ENCODE measurements around the gene COX4I1. TPM values are rescaled to one million over a fixed set of nuclear protein-coding genes. Genes with fewer than 3 reads are reported as not detected.

Gene COX4I1
- total RNA-seq, 1 donor from 2014 or later = 344 TPM

GRCh38 chr16:85845266-85845665 is 45.8 kb downstream of the COX4I1 start:
- DNase-seq (ENCODE audit: low spot score) = peak; percentile 85
- Mint-ChIP-seq H3K4me1 (ENCODE audit: low read depth) (no peaks in the 10 kb centered on the region), H3K4me3 (ENCODE audit: unreplicated experiment) (no peak overlapping the region), H3K27ac (ENCODE audit: unreplicated experiment) (no peak overlapping the region), H3K36me3 (ENCODE audit: low read depth) (peaks cover 1% of the 10 kb centered on the region), H3K27me3 (ENCODE audit: low read depth) (peaks cover 41% of the 10 kb centered on the region), H3K9me3 (ENCODE audit: low read depth) (peaks cover 6% of the 10 kb centered on the region)
- no peak for TF ChIP-seq CTCF (IDR thresholded peaks at IDR 0.05)

GRCh38 chr16:85846461-85846860 is 47.0 kb downstream of the COX4I1 start:
- Mint-ChIP-seq H3K4me3 (ENCODE audit: unreplicated experiment) (no peak overlapping the region), H3K36me3 (ENCODE audit: low read depth) (peaks cover 1% of the 10 kb centered on the region), H3K9me3 (ENCODE audit: low read depth) (peaks cover 6% of the 10 kb centered on the region), H3K4me1 (ENCODE audit: low read depth) (no peaks in the 10 kb centered on the region), H3K27me3 (ENCODE audit: low read depth) (peaks cover 49% of the 10 kb centered on the region), H3K27ac (ENCODE audit: unreplicated experiment) (no peak overlapping the region)
- DNase-seq (ENCODE audit: low spot score) = peak; percentile 22
- no peak for TF ChIP-seq CTCF (IDR thresholded peaks at IDR 0.05)

- peaks cover 50% of the 10 kb centered on the region for H3K27me3 Mint-ChIP-seq (ENCODE audit: low read depth)
- peaks cover 6% of the 10 kb centered on the region for H3K9me3 Mint-ChIP-seq (ENCODE audit: low read depth)
- H3K4me3 Mint-ChIP-seq (ENCODE audit: unreplicated experiment) = no peak overlapping the region
- H3K27ac Mint-ChIP-seq (ENCODE audit: unreplicated experiment) = no peak overlapping the region
- peaks cover 1% of the 10 kb centered on the region for H3K36me3 Mint-ChIP-seq (ENCODE audit: low read depth)
- peak; percentile 70 for DNase-seq (ENCODE audit: low spot score)
- no peaks in the 10 kb centered on the region for H3K4me1 Mint-ChIP-seq (ENCODE audit: low read depth)
- no peak for TF ChIP-seq CTCF (IDR thresholded peaks at IDR 0.05)
These were observed 47.5 kb downstream of the COX4I1 start for GRCh38 chr16:85847036-85847435.

- Mint-ChIP-seq H3K27me3 (ENCODE audit: low read depth) (peaks cover 50% of the 10 kb centered on the region), H3K4me3 (ENCODE audit: unreplicated experiment) (no peak overlapping the region), H3K4me1 (ENCODE audit: low read depth) (no peaks in the 10 kb centered on the region)
These were observed 48.4 kb downstream of the COX4I1 start for GRCh38 chr16:85847681-85848601.

GRCh38 chr16:85848986-85849385 is 49.5 kb downstream of the COX4I1 start:
- H3K27ac Mint-ChIP-seq (ENCODE audit: unreplicated experiment) = no peak overlapping the region
- no peak overlapping the region for H3K4me3 Mint-ChIP-seq (ENCODE audit: unreplicated experiment)
- no peaks in the 10 kb centered on the region for H3K36me3 Mint-ChIP-seq (ENCODE audit: low read depth)
- DNase-seq (ENCODE audit: low spot score) = peak; percentile 53
- H3K4me1 Mint-ChIP-seq (ENCODE audit: low read depth) = no peaks in the 10 kb centered on the region
- peaks cover 53% of the 10 kb centered on the region for H3K27me3 Mint-ChIP-seq (ENCODE audit: low read depth)
- no peak for TF ChIP-seq CTCF (IDR thresholded peaks at IDR 0.05)
- no peaks in the 10 kb centered on the region for H3K9me3 Mint-ChIP-seq (ENCODE audit: low read depth)

More at GRCh38 chr16:85847681-85848601, 48.4 kb downstream of the COX4I1 start:
- DNase-seq (ENCODE audit: low spot score) = peak; percentile 78
- Mint-ChIP-seq H3K36me3 (ENCODE audit: low read depth) (peaks cover under 1% of the 10 kb centered on the region), H3K9me3 (ENCODE audit: low read depth) (peaks cover under 1% of the 10 kb centered on the region), H3K27ac (ENCODE audit: unreplicated experiment) (no peak overlapping the region)
- TF ChIP-seq CTCF (IDR thresholded peaks at IDR 0.05) = no peak
